HG02870 (cell line): ENCODE data around the gene ZNF646.
"Not testable (repeated sequence)": the region's sequence is repeated elsewhere in the genome, so short reads cannot be mapped to it uniquely, and the experiment has no call there.

ENCODE experiments used
- ATAC-seq: cut with Tn5 transposase; IDR thresholded peaks from one replicate; pipeline ENCODE4 v1.9.1; 2021; ENCODE audit warnings: mild to moderate bottlenecking, moderate library complexity; ENCODE audit not compliant: unreplicated experiment

The ZNF646 gene

GRCh38 chr16:31083081-31083480, 8.9 kb downstream of the ZNF646 start:
- no peak for ATAC-seq

- no peak for ATAC-seq
Observed at GRCh38 chr16:31083556-31083955, 9.3 kb downstream of the ZNF646 start.

GRCh38 chr16:31083981-31084380, 9.8 kb downstream of the ZNF646 start:
- no peak for ATAC-seq

GRCh38 chr16:31084584-31085302, 10.5 kb downstream of the ZNF646 start:
- ATAC-seq, result no peak

- no peak for ATAC-seq
Observed at GRCh38 chr16:31085411-31085810, 11.2 kb downstream of the ZNF646 start.

- ATAC-seq, result no peak
Observed at GRCh38 chr16:31085873-31086628, 11.8 kb downstream of the ZNF646 start.

GRCh38 chr16:31086629-31086906, 12.3 kb downstream of the ZNF646 start:
- no peak for ATAC-seq

- no peak for ATAC-seq
Observed at GRCh38 chr16:31087481-31087880, 13.3 kb downstream of the ZNF646 start.

- no peak for ATAC-seq
Observed at GRCh38 chr16:31087971-31088370, 13.7 kb downstream of the ZNF646 start.

- ATAC-seq, result no peak
Observed at GRCh38 chr16:31088459-31089183, 14.4 kb downstream of the ZNF646 start, which contains the start of gene PRSS53. TSS of gene PRSS53 (minus strand) at chr16:31088943. CDS start at chr16:31088809, 134 bp downstream.

GRCh38 chr16:31089199-31089598, 15.0 kb downstream of the ZNF646 start:
- no peak for ATAC-seq

GRCh38 chr16:31090540-31090939, 16.3 kb downstream of the ZNF646 start:
- no peak for ATAC-seq

- no peak for ATAC-seq
Observed at GRCh38 chr16:31092330-31092729, 18.1 kb downstream of the ZNF646 start.

GRCh38 chr16:31093132-31093703, 19.0 kb downstream of the ZNF646 start:
- no peak for ATAC-seq

GRCh38 chr16:31094088-31094423, 19.8 kb downstream of the ZNF646 start:
- ATAC-seq, result no peak

GRCh38 chr16:31094424-31095120, 20.4 kb downstream of the ZNF646 start, which contains the start of gene VKORC1:
TSS of gene VKORC1 (minus strand) at chr16:31094797. CDS start at chr16:31094729, 68 bp downstream.
- peak; percentile 78 for ATAC-seq

- no peak for ATAC-seq
Observed at GRCh38 chr16:31099860-31100638, 25.8 kb downstream of the ZNF646 start.

GRCh38 chr16:31100876-31101641, 26.8 kb downstream of the ZNF646 start:
- ATAC-seq, result not testable (repeated sequence)

- no peak for ATAC-seq
Observed at GRCh38 chr16:31105677-31106213, 31.5 kb downstream of the ZNF646 start.
